ENCODE results near the gene LRRC45. TPM values are rescaled to one million over a fixed set of nuclear protein-coding genes. Genes with fewer than 3 reads are reported as not detected.

Gene LRRC45
- total and polyA plus RNA-seq, 9 of the 15 experiments (the other 6 are each of a cell fraction or from before 2014, with no cell fraction given), result 3.5 to 21.5 (median 11.2) TPM; not detected in 2

GRCh38 chr17:82022310-82022980 lies 660 bp upstream of the LRRC45 start, which contains the start of gene CENPX (continued):
- TF ChIP-seq MXD1 (CRISPR knock-in tag; IDR thresholded peaks at IDR 0.05; ENCODE audit: borderline replicate concordance, poor library complexity, severe bottlenecking), result peak; percentile 10
- TF ChIP-seq EP400 (IDR thresholded peaks at IDR 0.05), result peak; percentile 59; the same call in 1 of the 2 replicates
- peak; percentile 57; the same call in 1 of the 2 replicates for TF ChIP-seq ZBTB40 (IDR thresholded peaks at IDR 0.05)
- no peak for TF ChIP-seq ZBTB40 (CRISPR knock-in tag; IDR thresholded peaks at IDR 0.05)
- 0 out of 2 replicates have a peak, but pooled peaks have one; percentile 21 for TF ChIP-seq FOXK1 (CRISPR knock-in tag; IDR thresholded peaks at IDR 0.05; ENCODE audit: borderline replicate concordance)
- peak; percentile 93 for TF ChIP-seq TFAP4 (CRISPR knock-in tag; IDR thresholded peaks at IDR 0.05; ENCODE audit: borderline replicate concordance)
- TF ChIP-seq MAZ (CRISPR knock-in tag; conservative IDR thresholded peaks at IDR 0.05 in 1 of 2, IDR thresholded peaks at IDR 0.05 in 1 of 2), result peak in 1 of 2 experiments; percentile 72; a peak in 2 of 4 replicates
- peak; percentile 74 for TF ChIP-seq SAFB (IDR thresholded peaks at IDR 0.05; ENCODE audit: borderline replicate concordance, low read depth, low read length)
- TF ChIP-seq HMGN3 (IDR thresholded peaks at IDR 0.05; ENCODE audit: borderline replicate concordance, extremely low read depth, insufficient read length, low read depth, low read length), result peak; percentile 8
- TF ChIP-seq U2AF2 (optimal IDR thresholded peaks at IDR 0.05; ENCODE audit: low read depth, low read length), result no peak
- peak; percentile 33; the same call in 1 of the 2 replicates for TF ChIP-seq SIN3B (IDR thresholded peaks at IDR 0.05; ENCODE audit: low read depth)
- peak; percentile 57; the same call in 1 of the 2 replicates for TF ChIP-seq HMGXB4 (CRISPR knock-in tag; IDR thresholded peaks at IDR 0.05)
- no peak for TF ChIP-seq ZNF589 (CRISPR knock-in tag; IDR thresholded peaks at IDR 0.05; ENCODE audit: low read depth)
- no peak for TF ChIP-seq ZNF263 (CRISPR knock-in tag; IDR thresholded peaks at IDR 0.05; ENCODE audit: borderline replicate concordance)
